GM23338 (cell line): ENCODE measurements around the gene PHRF1. TPM values are rescaled to one million over a fixed set of nuclear protein-coding genes. Genes with fewer than 3 reads are reported as not detected.

Source experiments
- ATAC-seq: fragments of 200-7000 bp; cut with Tn5 transposase; 3 replicates; pipeline ENCODE4 v1.9.1; 2020
- DNase-seq: peaks from one replicate; pipeline ENCODE4 v3.0.0-alpha.2; 2015; ENCODE audit warnings: low spot score
- H2AFZ ChIP-seq: fragments of 200-600 bp; sonication (generic); 2 replicates; pipeline ENCODE4 v1.8.0; 2016; ENCODE audit warnings: antibody characterized with exemption, mild to moderate bottlenecking, moderate library complexity
- H3F3A ChIP-seq: fragments of 200-600 bp; sonication (generic); replicated peaks from 2 replicates; pipeline ENCODE4 v1.8.0; 2017; ENCODE audit warnings: antibody characterized with exemption, mixed run types, low read depth
- H3K27ac ChIP-seq: fragments of 200-600 bp; sonication (generic); 2 replicates; pipeline ENCODE4 v1.6.1; 2016; ENCODE audit warnings: low read depth
- H3K27me3 ChIP-seq: fragments of 200-600 bp; sonication (generic); 2 replicates; pipeline ENCODE4 v1.8.0; 2016; ENCODE audit warnings: mild to moderate bottlenecking, mixed run types, moderate library complexity; ENCODE audit not compliant: insufficient read depth
- H3K36me3 ChIP-seq: fragments of 200-600 bp; sonication (generic); 2 replicates; pipeline ENCODE4 v1.8.0; 2016; ENCODE audit warnings: mild to moderate bottlenecking; ENCODE audit not compliant: insufficient read depth
- H3K4me1 ChIP-seq: fragments of 200-600 bp; sonication (generic); 2 replicates; pipeline ENCODE4 v1.8.0; 2016; ENCODE audit warnings: mild to moderate bottlenecking, moderate library complexity; ENCODE audit not compliant: insufficient read depth
- H3K4me2 ChIP-seq: fragments of 200-600 bp; sonication (generic); 2 replicates; pipeline ENCODE4 v1.7.1; 2017; ENCODE audit warnings: mixed run types
- H3K4me3 ChIP-seq: fragments of 200-600 bp; sonication (generic); 2 replicates; pipeline ENCODE4 v1.6.1; 2016; ENCODE audit warnings: mixed run types
- H3K79me2 ChIP-seq: fragments of 200-600 bp; sonication (generic); replicated peaks from 2 replicates; pipeline ENCODE4 v1.8.0; 2017; ENCODE audit warnings: mild to moderate bottlenecking; ENCODE audit not compliant: insufficient read depth
- H3K9me2 ChIP-seq: fragments of 200-600 bp; sonication (generic); 2 replicates; pipeline ENCODE4 v1.8.0; 2017; ENCODE audit not compliant: insufficient read depth
- H4K20me1 ChIP-seq: fragments of 200-600 bp; sonication (generic); replicated peaks from 2 replicates; pipeline ENCODE4 v1.8.0; 2017; ENCODE audit warnings: mild to moderate bottlenecking; ENCODE audit not compliant: insufficient read depth
- H3K27ac Mint-ChIP-seq: 2 replicates; pipeline ENCODE4 v1.8.0; 2020; ENCODE audit warnings: inconsistent platforms, mild to moderate bottlenecking, moderate library complexity, mixed read lengths
- H3K27me3 Mint-ChIP-seq: 3 replicates; pipeline ENCODE4 v1.8.0; 2022; ENCODE audit warnings: low read depth, mild to moderate bottlenecking, moderate library complexity, mixed read lengths, inconsistent platforms; ENCODE audit not compliant: insufficient read depth, poor library complexity
- H3K36me3 Mint-ChIP-seq: 3 replicates; pipeline ENCODE4 v1.8.0; 2021; ENCODE audit warnings: low read depth, mild to moderate bottlenecking, inconsistent platforms, moderate library complexity, mixed read lengths
- H3K4me1 Mint-ChIP-seq: 3 replicates; pipeline ENCODE4 v1.8.0; 2020; ENCODE audit warnings: mild to moderate bottlenecking, inconsistent platforms, mixed read lengths
- H3K4me3 Mint-ChIP-seq: 3 replicates; pipeline ENCODE4 v1.8.0; 2021; ENCODE audit warnings: moderate library complexity, mild to moderate bottlenecking, inconsistent platforms, mixed read lengths
- H3K9me3 Mint-ChIP-seq: 3 replicates; pipeline ENCODE4 v1.8.0; 2020; ENCODE audit warnings: moderate library complexity, mild to moderate bottlenecking, inconsistent platforms, mixed read lengths
- CREB1 ChIP-seq: fragments of 250-450 bp; sonication (Bioruptor Pico); IDR thresholded peaks from 2 replicates; pipeline ENCODE4 v1.5.0; 2020; ENCODE audit warnings: low read depth, mild to moderate bottlenecking, moderate library complexity
- ETS1 ChIP-seq: IDR thresholded peaks from 2 replicates; pipeline ENCODE4 v1.6.1; 2016; ENCODE audit warnings: antibody characterized with exemption
- EZH2 ChIP-seq: fragments of 200-600 bp; sonication (generic); IDR thresholded peaks from one replicate; pipeline ENCODE4 v1.8.0; 2017; ENCODE audit warnings: antibody characterized with exemption, mild to moderate bottlenecking, low read depth; ENCODE audit not compliant: unreplicated experiment
- EZH2phosphoT487 ChIP-seq: fragments of 200-600 bp; sonication (generic); IDR thresholded peaks from one replicate; pipeline ENCODE4 v1.8.1; 2018; ENCODE audit warnings: antibody characterized with exemption; ENCODE audit not compliant: unreplicated experiment
- JUNB ChIP-seq: IDR thresholded peaks from one replicate; pipeline ENCODE4 v1.6.1; 2016; ENCODE audit warnings: antibody characterized with exemption; ENCODE audit not compliant: unreplicated experiment
- NANOG ChIP-seq: IDR thresholded peaks from 2 replicates; pipeline ENCODE4 v1.6.1; 2016; ENCODE audit warnings: antibody characterized with exemption, borderline replicate concordance
- POLR2AphosphoS5 ChIP-seq: IDR thresholded peaks from 2 replicates; pipeline ENCODE4 v1.6.1; 2016; ENCODE audit warnings: antibody characterized with exemption, low read depth
- ZNF114 ChIP-seq: fragments of 250-450 bp; sonication (Bioruptor Pico); IDR thresholded peaks from 2 replicates; pipeline ENCODE4 v1.5.0; 2020; ENCODE audit warnings: mild to moderate bottlenecking, moderate library complexity
- ZNF331 ChIP-seq: fragments of 250-450 bp; sonication (Bioruptor Pico); IDR thresholded peaks from 2 replicates; pipeline ENCODE4 v1.5.0; 2020; ENCODE audit warnings: low read depth, mild to moderate bottlenecking, moderate library complexity
- ZNF462 ChIP-seq: fragments of 250-450 bp; sonication (Bioruptor Pico); IDR thresholded peaks from 2 replicates; pipeline ENCODE4 v1.5.0; 2020; ENCODE audit warnings: mild to moderate bottlenecking, moderate library complexity
- polyA plus RNA-seq: library from polyadenylated mRNA; unstranded; fragments of >200 nt; fragmentation: Nextera tagmentation; extraction: Ambion mirVana; gene quantifications from 2 replicates; pipeline ENCODE4 v1.2.1, GENCODE V29; 2016
- total RNA-seq: library from RNA; depleted of rRNA; stranded (reverse); fragments of >200 nt; shearing (Covaris generic); gene quantifications from 2 replicates; pipeline ENCODE4 v1.2.3, GENCODE V29; 2014

PHRF1 gene
- total and polyA plus RNA-seq, 2 experiments from 2014 or later = 11.0 to 45.9 TPM

GRCh38 chr11:637593-638521 lies 61.6 kb downstream of the PHRF1 start:
- DNase-seq (peak; percentile 61), ATAC-seq (peak; percentile 1; the same call in 2 of the 3 replicates)
- Histone ChIP-seq H3K4me3 (peak overlapping the region; percentile 55), H2AFZ (no peak overlapping the region), H3K4me2 (peak overlapping the region; percentile 90), H3K27ac (no peak overlapping the region), H3F3A (peaks cover 20% of the 10 kb centered on the region), H3K4me1 (peaks cover 24% of the 10 kb centered on the region), H3K27me3 (peaks cover 73% of the 10 kb centered on the region), H3K9me2 (no peaks in the 10 kb centered on the region), H3K79me2 (no peaks in the 10 kb centered on the region), H4K20me1 (no peaks in the 10 kb centered on the region), H3K36me3 (no peaks in the 10 kb centered on the region)
- Mint-ChIP-seq H3K27ac (no peak overlapping the region), H3K9me3 (no peaks in the 10 kb centered on the region), H3K4me1 (peaks cover 25% of the 10 kb centered on the region; the same call in 2 of the 3 replicates), H3K4me3 (peak overlapping the region; percentile 67), H3K36me3 (no peaks in the 10 kb centered on the region; the same call in 2 of the 3 replicates), H3K27me3 (peaks cover 68% of the 10 kb centered on the region)
- TF ChIP-seq ZNF114 (CRISPR knock-in tag) (no peak), ZNF462 (no peak), CREB1 (CRISPR knock-in tag) (peak; percentile 34; the same call in 1 of the 2 replicates), EZH2 (peak; percentile 86), JUNB (no peak), ETS1 (no peak), POLR2AphosphoS5 (no peak; the same call in 1 of the 2 replicates), ZNF331 (CRISPR knock-in tag) (no peak), EZH2phosphoT487 (no peak), NANOG (no peak)
